NCI-H2171 (cell line): ENCODE measurements around the gene IFI27L1.

ENCODE experiments used
- DNase-seq: peaks from one replicate; lab custom pipeline; 2025; lab: John Stamatoyannopoulos, UW

Gene IFI27L1, protein sequence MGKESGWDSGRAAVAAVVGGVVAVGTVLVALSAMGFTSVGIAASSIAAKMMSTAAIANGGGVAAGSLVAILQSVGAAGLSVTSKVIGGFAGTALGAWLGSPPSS

DNA sequence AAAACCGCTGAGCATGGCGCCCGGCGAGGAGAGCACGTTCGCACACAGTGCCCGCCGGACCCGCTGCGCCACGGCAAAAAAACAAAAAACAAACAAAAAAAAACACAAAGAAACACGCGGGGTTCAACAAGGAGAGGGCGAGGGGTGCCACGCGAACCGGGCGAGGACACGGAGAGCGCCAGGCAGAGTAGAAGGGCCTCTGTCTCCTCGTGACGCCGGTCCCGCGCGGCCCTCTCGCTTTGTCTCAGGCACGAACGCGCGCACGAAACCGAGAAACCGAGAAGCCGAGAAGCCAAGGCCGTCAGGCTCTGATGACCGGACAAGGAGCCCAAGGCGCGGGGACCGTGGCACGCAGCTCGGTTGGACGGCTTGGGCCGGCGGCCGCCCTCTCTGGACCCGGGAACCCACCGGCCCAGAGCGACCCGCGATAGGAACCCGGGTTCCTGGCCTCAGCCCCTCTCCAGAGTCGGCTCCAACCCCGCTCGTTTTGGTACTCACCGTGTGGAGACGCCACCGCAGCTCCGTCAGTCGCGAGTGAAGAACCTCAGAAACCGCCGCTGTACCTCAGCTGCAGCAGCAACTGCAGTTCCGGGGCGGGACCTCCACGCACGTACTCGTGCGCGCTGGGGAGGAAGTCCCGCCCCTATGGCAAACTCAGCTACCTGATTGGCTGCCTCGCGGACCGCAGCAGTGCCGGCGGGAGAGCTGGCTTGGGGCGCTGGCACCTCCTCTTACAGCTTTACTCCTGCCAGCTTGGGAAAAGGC, at the start of gene IFI27L1, which contains the start of gene DDX24:
TSS of gene IFI27L1 (plus strand) at position 690 of the 765 bp plus-strand sequence. CDS start 15,628 bp downstream, outside the sequence.
TSS of gene DDX24 (minus strand) at position 582 of the 765 bp plus-strand sequence. CDS start 1,460 bp downstream, outside the sequence.
- peak; percentile 96 for DNase-seq

DNA sequence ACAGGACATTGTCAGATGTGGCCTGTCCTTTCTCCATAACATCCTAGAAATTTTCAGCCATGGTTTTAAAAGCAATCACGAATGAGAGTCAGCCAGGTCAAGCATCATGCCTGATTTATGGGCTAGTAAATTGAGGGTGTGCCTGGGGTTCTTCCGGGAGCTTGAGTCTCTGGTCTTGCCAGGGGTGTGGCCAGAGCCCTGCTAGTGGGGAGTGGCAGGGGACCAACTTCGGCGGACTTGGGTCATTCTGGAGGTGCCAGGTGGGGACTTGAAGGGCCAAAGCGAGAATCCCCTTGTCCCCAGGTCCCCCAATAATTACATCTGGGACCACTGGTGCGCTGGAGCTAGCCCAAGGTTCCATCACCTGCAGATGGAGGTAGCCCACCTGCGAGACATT, 49.2 kb upstream of the IFI27L1 start:
- DNase-seq = no peak

DNA sequence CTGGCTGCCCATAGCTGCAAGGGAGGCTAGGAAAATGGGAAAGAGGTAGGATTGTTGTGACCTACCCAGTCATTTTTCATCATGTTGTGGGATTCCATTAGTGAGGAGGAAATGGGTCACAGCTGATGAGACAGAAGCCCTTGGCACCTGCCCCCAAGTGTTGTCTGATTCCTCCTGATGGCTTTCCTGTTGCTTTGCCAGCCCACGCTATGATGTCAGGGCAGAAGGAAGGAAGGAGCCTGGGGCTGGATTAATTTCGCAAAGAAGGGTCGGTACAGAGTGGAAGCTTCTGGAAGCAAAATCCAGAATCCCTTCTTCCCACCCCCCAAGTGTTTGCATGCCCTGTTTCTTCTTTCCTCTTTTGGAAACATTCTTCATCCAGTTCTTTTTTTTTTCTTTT, 46.2 kb upstream of the IFI27L1 start:
- no peak for DNase-seq

DNA sequence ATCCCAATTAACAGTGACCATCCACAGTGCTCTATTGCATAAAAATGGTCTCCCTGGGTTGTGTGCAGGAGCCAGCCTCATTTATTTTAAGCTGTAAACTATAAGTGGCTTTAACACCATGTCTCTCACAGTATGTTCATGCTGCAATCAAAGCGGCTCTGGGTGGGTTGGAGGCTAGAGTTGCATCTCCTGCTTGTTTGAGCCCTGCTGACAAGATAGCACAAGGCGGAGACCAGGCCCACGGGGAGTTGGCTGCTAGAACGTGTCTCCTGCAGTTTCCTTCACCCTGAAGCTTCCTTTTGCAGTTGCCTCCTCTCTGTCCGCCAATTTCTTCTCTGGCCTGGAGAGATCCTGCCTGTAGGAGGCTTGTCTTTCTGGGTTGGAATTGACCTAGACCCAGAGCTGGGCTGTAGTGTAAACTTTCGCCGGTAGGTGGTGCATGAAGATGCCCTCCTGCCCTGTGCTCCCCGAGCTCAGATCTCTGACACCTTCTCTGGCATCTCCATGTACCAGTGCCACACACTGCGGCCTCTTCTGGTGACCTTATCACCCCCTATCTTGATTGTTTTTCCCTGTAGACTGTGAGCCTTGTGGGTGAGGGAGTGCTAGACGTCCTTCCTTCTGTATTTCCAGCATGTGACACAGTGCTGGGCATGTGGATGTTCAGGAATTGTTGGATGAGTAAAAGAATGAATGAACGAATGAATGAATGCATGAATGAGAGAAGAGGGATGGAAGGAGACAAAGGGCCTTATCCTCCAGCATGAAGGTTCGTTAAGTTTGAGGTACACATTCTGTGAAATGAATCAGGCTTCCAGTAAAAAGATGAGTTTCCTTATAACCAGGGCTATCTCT, 44.6 kb upstream of the IFI27L1 start:
- DNase-seq = no peak

DNA sequence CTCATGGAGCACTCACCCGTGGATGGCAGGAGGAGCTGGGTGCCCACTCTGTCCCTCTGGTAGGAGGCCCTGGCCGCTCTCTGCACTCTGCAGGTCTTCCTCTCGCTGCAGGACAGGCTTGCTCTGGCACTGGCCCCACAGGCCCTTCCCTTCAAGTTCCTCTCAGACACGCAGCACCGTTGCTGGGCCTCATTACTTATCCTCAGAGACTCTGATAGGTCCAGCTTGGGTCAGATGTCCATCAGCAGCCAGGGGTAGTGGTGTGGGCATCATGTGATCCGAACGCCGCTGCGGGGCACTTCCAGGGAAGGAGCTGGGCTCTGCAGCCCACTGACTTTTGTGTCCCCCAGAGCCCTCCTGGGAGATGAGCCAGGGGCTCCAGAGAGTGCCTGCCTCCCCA, 43.2 kb upstream of the IFI27L1 start:
- DNase-seq = no peak

DNA sequence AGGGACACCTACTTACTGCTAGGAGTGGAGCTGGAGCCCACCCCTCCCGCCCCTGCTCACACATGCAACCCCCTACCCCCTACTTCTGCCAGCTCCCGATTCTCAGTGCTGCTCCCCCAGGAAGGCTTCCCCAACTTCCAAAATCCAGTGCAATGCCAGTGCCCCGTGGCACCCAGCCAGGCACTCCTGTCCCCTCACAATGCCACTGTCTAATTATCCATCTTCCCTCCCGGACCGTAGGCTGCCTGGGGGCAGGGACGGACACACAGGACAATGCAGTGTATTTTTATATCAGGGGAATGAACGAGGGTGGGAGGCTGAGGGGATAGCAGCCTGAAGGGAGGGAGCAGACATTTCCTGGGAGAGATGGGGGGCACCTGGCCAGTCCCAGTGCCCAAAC, 42.6 kb upstream of the IFI27L1 start:
- no peak for DNase-seq

DNA sequence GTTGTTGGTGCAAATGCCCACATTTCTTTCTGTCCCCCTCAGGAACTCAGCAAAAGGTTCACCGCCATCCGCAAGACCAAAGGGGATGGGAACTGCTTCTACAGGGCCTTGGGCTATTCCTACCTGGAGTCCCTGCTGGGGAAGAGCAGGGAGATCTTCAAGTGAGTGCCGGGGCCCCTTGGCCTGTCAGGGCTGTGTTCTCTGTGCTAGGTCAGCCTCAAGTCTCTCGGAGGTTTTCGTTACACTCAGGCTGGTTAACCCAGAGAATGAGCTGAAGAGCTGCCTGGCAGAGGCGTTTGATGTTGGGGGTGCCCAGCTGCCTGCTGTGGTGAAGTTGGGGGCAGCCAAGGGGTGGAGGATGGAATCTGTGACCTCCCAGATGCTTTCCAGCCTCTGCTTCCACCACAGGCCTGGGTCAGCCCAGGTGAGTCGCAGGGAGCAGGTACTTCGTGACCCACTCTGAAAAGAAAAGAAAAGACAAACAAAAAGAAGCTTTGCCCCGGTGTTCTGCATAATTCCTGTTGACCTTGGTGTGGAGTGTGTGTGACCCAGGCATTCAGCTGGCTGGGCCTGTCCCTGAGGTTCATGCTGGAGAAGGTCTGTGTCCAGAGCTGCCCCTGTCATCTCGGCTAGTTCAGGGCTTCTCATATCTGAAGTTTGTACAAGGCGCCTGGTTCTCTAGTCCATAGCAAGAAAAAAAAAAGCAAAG, 42.0 kb upstream of the IFI27L1 start:
- no peak for DNase-seq

DNA sequence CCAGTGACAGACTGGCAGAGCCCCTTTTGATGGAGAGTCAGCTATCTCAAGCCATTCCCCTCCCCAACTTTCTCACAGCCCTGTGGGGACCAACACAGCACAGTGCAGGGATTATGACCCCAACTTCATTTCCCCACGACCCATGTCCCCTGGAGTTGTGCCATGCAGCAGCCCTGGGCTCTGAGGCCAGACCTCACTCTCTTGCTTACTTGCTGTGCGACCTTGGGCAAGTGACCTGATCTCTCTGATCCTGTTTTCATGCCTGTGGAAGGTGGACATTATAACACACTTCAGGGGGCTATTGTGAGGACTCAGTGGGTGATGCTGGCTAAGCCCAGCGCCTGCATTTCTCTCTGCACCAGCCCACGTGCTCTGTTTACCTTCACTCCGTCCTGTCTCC, 40.9 kb upstream of the IFI27L1 start:
- no peak for DNase-seq

DNA sequence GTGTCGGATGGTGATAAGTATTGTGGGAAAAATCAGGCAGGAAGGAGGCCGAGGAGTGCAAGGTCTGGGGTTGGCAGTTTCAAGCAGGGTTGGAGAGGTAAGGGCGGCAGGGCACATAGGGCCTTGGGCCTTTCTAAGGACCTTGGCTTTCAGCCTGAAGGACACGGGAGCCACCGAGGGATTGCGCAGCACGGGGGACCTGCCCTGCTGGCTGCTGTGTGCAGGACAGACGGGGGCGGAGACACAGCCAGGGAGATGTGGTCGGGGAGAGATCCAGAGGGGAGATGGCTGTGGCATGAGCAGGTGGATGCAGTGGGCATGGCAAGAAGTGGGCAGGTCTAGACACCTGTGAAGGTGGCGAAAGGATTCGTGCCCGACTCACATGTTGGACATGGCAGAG, 40.3 kb upstream of the IFI27L1 start:
- DNase-seq = no peak

DNA sequence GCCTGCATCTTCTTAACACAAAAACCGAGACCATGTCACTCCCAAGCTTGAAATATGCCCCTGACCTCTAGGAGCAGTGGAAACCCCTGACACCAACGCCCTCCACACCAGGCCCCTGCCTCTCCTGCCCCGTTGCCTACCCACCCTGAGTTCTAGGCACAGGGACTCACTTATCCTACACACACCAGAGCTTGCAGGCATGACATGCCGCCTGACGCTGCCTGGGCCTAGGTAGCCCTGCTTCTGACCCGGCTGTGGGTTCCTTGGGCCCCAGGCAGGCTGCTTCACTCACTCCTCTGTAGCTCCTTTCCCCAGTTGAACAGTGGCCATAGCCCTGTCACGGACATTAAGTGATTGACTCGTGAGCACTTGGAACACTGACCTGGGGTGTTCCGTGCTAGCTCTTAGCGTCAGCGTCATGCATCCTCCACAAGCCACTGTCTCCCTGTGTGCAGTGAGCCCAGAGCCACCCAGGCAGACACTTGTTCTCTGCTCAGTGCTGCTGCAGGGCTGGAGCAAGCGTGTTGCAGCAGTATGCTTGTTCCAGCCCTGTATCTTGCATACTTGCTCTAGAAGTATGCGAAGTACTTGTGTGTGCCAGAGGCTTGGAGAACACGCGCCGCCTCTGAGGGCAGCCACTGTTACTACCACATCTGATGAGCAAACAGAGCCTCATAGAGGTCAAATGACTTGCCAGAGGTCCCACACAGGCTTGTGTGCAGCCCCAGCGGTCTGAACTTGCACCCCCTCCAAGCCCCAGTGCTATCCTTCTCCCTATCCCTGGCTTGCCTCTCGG, 39.4 kb upstream of the IFI27L1 start:
- DNase-seq = no peak

DNA sequence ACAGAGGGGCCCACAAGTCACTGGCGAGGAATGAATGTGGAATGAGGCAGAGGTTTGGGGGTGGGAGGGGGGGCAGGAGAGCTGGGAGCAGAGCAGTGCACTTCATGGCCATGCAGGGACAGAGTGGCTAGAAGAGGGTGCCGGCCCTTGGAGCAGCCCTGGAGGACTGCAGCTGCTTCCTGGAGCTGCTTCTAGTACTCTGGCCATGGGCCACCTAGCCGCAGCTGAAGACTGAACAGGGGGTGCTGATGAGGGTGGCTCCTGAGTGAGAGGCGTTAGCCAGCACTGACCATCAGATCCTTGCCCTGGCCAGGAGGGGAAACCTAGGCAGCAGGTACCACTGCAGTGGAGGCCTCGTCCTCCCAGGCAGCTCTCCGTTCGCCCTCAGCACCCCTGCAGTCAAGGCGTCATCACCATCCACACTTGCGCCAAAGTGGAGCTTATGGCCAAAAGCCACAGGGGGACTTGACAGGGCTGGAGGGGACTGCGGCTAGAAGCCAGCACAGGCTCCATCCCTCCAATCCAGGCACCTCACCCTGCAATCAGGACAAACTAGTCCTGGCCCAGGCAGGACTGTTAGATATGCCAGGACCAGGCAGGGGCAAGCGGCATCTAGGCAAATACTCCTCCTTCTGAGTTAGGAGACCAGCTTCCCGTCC, 38.5 kb upstream of the IFI27L1 start:
- no peak for DNase-seq

DNA sequence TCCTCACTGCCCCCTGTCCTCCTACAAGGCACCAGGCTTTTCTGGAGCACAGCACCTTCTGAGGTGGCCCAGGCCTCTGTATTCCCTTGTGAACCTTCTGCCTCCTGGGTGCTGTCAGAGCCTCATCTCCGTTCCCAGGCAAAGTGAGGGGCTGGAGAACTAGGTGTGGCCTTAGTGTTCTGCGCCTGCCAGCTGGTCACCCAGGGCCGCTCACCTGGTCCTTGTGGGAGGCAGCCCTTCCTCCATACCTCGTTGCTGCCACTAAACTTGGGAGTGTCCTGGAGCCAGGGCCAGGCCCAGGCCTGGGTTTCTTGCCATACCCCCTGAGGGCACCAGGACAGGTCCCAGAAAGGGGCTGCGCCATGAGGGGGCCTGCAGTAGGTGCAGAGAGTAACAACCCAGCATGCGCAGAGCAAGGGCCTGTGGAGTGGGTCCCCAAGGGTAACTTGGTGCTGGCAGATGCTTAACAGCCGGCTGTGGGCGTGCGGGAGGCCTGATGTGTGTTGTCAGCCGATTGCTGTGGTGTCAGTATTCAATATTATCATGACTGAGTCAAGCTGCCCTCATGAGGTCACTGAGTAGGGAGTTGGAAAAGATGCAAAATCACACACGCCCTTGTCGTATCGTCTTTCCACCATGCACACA, 37.9 kb upstream of the IFI27L1 start:
- DNase-seq = no peak

DNA sequence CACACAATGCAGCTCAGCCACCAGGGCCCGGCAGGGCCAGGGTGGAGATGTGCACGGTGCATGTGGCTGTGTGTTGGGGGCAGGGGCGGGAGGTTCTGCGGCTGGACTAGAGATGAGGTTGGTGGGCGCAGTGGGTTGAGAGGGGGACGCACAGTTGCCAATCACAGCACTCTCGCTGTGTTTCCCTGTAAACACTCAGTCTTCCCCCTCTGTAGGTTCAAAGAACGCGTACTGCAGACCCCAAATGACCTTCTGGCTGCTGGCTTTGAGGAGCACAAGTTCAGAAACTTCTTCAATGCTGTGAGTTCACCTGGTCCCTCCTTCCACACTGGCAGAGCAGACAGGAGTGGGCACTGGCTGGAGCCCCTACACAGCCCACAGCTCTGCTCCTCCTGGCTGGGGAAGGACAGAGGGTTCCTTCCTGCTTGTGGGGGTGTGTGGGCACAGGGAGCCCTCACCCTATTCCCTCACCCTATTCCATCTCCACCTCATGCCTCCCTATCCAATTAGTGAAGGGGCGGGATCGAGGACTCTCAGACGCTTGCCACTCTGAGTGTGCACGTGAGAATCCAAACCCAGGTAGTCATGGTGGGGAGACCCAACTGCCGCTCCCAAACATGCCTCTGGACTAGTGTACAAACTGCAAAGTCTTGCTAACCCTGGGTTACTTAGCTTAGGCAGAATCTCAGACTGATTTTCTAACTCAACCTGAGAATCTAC, 37.2 kb upstream of the IFI27L1 start:
- no peak for DNase-seq

DNA sequence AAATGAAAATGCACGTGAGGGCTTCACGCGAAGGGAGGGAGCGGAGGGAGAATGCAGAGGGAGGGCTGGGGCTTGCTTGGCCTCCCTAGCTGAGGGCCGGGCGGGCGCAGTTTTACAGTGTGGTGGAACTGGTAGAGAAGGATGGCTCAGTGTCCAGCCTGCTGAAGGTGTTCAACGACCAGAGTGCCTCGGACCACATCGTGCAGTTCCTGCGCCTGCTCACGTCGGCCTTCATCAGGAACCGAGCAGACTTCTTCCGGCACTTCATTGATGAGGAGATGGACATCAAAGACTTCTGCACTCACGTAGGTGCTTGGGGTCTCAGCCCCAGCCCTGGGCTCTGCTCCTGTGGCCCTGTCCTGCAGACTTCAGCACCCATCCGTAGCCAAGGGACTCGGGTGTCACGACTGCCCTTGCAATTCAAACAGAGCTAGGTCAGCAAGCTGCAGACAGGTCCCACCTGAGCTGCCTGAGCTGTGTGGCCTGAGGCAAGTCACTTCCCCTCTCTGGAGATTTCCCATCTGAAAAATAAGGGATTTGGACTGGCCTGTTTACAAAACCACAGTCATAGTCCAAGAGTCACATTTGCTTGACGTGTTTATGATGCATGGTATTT, 36.5 kb upstream of the IFI27L1 start:
- no peak for DNase-seq

DNA sequence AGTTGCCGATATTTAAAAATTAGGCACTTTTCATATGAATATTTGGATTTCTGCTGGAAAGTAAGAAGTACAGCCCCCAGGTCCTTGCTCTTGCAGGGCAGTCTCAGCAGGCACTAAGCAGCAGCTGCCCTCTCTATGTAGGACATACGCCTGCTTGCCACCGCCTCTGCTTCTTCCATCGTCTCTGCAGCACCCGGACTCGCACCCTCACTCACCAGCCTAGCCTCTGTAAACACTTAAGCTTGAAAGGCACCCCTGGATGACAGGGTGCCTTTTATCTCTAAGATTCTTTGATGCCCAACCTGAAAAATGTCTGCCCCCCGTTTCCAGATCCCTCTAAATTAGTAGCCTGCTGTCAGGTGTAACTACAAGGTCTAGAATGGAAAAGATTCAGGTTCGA, 36.0 kb upstream of the IFI27L1 start:
- DNase-seq = no peak

DNA sequence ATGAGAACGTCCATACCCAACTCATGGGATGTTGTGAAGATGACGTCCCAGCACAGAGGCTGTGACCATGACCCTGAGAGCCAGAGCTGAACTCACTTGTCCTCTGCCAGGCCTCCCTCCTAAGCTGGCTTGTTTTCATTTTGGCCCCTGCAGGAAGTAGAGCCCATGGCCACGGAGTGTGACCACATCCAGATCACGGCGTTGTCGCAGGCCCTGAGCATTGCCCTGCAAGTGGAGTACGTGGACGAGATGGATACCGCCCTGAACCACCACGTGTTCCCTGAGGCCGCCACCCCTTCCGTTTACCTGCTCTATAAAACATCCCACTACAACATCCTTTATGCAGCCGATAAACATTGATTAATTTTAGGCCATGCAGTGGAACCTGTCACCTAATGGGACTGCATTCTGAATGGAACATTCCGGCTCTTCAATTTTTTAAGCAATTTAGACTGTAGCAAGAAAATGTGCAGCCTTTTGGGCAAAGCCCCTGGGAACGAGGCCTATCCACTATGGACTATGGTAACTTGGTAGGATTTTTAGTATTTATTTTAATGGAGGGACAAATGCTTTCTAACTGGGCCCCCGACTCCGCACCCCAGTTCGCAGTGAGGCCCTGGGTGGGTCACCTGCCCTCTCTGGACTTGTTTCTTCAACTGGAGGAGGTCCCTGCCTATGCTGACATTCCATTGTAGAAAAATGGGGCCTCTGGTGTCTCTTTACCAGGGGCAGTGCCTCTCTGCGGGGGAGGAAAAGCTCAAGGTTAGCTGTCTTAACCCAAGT, 35.4 kb upstream of the IFI27L1 start:
- no peak for DNase-seq

DNA sequence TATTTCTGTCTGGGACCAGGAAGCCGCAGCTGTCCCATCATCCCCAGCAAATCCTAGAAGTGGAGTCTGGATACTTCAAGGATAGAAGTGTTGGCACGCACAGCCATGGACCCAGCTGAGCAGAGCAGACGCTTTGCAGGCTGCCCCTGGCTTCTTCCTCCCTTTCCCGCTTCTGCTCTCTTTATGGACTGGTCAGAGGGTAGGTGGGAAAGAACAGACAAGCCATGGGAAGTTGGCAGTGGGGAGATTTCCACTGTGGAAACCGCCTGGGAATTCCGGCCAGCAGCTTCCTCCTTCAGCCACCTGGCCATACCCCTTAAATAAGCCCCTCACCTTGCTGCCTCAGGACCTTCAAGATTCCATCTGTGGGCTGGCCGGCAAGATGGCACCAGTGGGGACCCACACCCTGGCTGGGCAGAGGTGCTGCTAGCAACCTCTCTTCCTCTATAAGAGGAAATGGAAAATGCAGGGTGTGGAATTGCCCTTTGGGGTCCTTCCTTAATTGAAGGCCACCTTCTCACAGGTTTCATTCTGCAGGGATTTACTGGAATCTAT, 34.3 kb upstream of the IFI27L1 start:
- no peak for DNase-seq

DNA sequence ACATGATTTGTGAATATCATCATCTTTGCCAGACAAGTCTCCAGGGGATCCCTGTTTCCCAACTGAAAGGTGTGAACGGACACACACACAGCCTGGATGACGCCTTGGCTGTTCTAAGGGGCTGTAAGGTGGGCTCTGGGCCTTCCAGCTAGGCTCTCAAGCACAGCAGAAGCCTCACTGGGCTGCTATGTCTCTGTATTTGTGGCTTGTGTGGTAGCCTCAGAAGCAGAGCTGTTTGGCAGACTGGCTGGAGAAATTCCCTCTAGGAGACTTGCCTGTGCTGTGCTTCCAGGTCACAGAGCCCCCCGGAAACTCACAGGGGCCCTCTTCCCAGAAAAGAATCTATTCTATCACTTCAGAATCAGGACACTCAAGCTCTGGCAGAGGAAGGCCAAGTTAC, 33.5 kb upstream of the IFI27L1 start:
- no peak for DNase-seq
